DND-41 (cell line): ENCODE measurements around the gene DNM2.

Source experiments
- ATAC-seq: fragments of 200-7000 bp; cut with Tn5 transposase; 3 replicates; pipeline ENCODE4 v1.9.1; 2021; ENCODE audit warnings: low read depth; ENCODE audit not compliant: insufficient read depth
- DNase-seq: peaks from one replicate; pipeline ENCODE4 v3.0.0-alpha.2; 2020
- H2AFZ ChIP-seq: 2 replicates; pipeline ENCODE4 v1.6.0; 2012; ENCODE audit warnings: low read depth, low read length
- H3K27ac ChIP-seq: 2 replicates; pipeline ENCODE4 v1.5.1; 2012; ENCODE audit warnings: low read length, inconsistent platforms
- H3K27me3 ChIP-seq: fragments of 200-600 bp; sonication (generic); 2 replicates; pipeline ENCODE4 v1.6.0; 2012; ENCODE audit warnings: low read length, mild to moderate bottlenecking, inconsistent platforms; ENCODE audit not compliant: insufficient read depth, poor library complexity
- H3K36me3 ChIP-seq: 2 replicates; pipeline ENCODE4 v1.5.1; 2012; ENCODE audit warnings: low read length, inconsistent platforms; ENCODE audit not compliant: insufficient read depth
- H3K4me1 ChIP-seq: 2 replicates; pipeline ENCODE4 v1.5.1; 2012; ENCODE audit warnings: mild to moderate bottlenecking, low read length; ENCODE audit not compliant: insufficient read depth
- H3K4me2 ChIP-seq: 2 replicates; pipeline ENCODE4 v1.6.0; 2012; ENCODE audit warnings: mild to moderate bottlenecking, moderate library complexity, low read length, inconsistent platforms; ENCODE audit not compliant: insufficient read depth
- H3K4me3 ChIP-seq, 2 experiments: fragments of 200-600 bp in 1 of 2; shearing (Covaris generic) in 1 of 2; 2 replicates each; pipeline ENCODE4 v1.5.1; 2012 to 2016; ENCODE audit warnings: inconsistent platforms in 2 of 2, low read length in 2 of 2, mild to moderate bottlenecking in 2 of 2, low read depth in 1 of 2, moderate library complexity in 1 of 2
- H3K79me2 ChIP-seq: 2 replicates; pipeline ENCODE4 v1.6.0; 2012; ENCODE audit warnings: low read length, inconsistent platforms; ENCODE audit not compliant: insufficient read depth
- H3K9ac ChIP-seq: 2 replicates; pipeline ENCODE4 v1.6.0; 2012; ENCODE audit warnings: low read depth, mild to moderate bottlenecking, inconsistent platforms, low read length, moderate library complexity
- H3K9me3 ChIP-seq: 2 replicates; pipeline ENCODE4 v1.5.1; 2012; ENCODE audit warnings: low read length, moderate library complexity, mild to moderate bottlenecking, inconsistent platforms; ENCODE audit not compliant: insufficient read depth, severe bottlenecking
- H4K20me1 ChIP-seq: 2 replicates; pipeline ENCODE4 v1.6.0; 2012; ENCODE audit warnings: low read length; ENCODE audit not compliant: insufficient read depth
- EZH2 ChIP-seq: IDR thresholded peaks from 3 replicates; pipeline ENCODE4 v1.6.1; 2012; ENCODE audit warnings: borderline replicate concordance, low read depth, mild to moderate bottlenecking, moderate library complexity, low read length, inconsistent platforms; ENCODE audit not compliant: severe bottlenecking
- TF ChIP-seq, protein P1 (sequence below): IDR thresholded peaks from 2 replicates; pipeline ENCODE4 v1.5.1; 2012; ENCODE audit warnings: borderline replicate concordance, low read length, moderate library complexity, mild to moderate bottlenecking; ENCODE audit not compliant: poor library complexity, severe bottlenecking; ENCODE audit errors: extremely low read depth

DNM2 gene

DNA sequence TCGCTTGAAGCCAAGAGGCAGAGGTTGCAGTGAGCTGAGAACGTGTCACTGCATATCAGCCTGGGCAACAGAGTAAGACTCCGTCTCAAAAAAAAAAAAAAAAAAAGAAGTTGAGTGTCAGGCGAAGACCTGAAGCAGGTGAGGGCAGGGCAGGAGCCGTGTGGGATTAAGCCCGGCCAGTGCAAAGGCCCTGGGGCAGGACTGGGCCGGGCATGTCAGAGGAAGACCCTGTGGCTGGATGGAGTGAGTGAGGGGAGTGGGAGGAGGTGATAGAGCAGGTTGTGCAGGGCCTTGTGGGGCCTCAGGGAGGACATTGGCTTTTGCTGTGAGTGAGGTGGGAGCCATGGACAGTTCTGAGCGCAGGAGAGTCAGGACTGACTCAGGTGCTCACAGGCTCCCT is 70.3 kb downstream of the DNM2 start:
- no peak for ATAC-seq
- H3K9me3 ChIP-seq = no peaks in the 10 kb centered on the region
- no peaks in the 10 kb centered on the region for H3K79me2 ChIP-seq
- H3K4me3 ChIP-seq = no peak overlapping the region
- H3K4me2 ChIP-seq = no peak overlapping the region
- TF ChIP-seq EZH2 = no peak
- TF ChIP-seq, protein P1, sequence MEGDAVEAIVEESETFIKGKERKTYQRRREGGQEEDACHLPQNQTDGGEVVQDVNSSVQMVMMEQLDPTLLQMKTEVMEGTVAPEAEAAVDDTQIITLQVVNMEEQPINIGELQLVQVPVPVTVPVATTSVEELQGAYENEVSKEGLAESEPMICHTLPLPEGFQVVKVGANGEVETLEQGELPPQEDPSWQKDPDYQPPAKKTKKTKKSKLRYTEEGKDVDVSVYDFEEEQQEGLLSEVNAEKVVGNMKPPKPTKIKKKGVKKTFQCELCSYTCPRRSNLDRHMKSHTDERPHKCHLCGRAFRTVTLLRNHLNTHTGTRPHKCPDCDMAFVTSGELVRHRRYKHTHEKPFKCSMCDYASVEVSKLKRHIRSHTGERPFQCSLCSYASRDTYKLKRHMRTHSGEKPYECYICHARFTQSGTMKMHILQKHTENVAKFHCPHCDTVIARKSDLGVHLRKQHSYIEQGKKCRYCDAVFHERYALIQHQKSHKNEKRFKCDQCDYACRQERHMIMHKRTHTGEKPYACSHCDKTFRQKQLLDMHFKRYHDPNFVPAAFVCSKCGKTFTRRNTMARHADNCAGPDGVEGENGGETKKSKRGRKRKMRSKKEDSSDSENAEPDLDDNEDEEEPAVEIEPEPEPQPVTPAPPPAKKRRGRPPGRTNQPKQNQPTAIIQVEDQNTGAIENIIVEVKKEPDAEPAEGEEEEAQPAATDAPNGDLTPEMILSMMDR = no peak
- H3K27ac ChIP-seq = no peak overlapping the region
- H3K36me3 ChIP-seq = peaks cover 84% of the 10 kb centered on the region
- H4K20me1 ChIP-seq = 0 out of 2 replicates have a peak, but pooled peaks cover 6% of the 10 kb centered on the region
- H3K9ac ChIP-seq = no peak overlapping the region
- H2AFZ ChIP-seq = no peak overlapping the region
- H3K27me3 ChIP-seq = no peaks in the 10 kb centered on the region
- H3K4me1 ChIP-seq = no peaks in the 10 kb centered on the region
- no peak for DNase-seq

DNA sequence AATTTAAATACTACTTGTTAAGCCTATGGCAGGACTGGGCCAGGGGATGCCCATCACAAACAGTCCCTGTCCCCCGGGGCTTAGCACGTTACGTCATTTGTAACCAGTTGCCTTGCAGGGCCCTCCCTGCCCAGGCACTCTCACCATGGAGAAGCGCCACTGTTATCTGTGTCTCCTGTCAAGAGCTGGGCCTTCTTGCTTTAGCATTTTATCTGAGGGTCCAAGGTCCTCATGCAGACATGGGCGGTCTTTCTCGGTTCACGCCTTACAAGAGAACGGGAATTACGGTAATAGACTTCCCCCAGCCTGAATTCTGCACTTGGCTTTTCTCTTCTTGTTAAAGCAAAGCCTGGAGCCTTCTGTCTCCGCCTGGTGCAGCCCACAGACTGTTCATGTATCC is 72.0 kb downstream of the DNM2 start:
- TF ChIP-seq, protein P1 = no peak
- no peak for TF ChIP-seq EZH2
- Histone ChIP-seq H3K36me3 (peaks cover 86% of the 10 kb centered on the region), H3K9ac (no peak overlapping the region), H3K4me3 (no peak overlapping the region), H3K4me2 (no peak overlapping the region), H3K9me3 (no peaks in the 10 kb centered on the region), H4K20me1 (0 out of 2 replicates have a peak, but pooled peaks cover 6% of the 10 kb centered on the region), H3K27me3 (no peaks in the 10 kb centered on the region), H3K4me1 (no peaks in the 10 kb centered on the region), H3K27ac (no peak overlapping the region), H3K79me2 (no peaks in the 10 kb centered on the region), H2AFZ (no peak overlapping the region)
- ATAC-seq (no peak), DNase-seq (no peak)

DNA sequence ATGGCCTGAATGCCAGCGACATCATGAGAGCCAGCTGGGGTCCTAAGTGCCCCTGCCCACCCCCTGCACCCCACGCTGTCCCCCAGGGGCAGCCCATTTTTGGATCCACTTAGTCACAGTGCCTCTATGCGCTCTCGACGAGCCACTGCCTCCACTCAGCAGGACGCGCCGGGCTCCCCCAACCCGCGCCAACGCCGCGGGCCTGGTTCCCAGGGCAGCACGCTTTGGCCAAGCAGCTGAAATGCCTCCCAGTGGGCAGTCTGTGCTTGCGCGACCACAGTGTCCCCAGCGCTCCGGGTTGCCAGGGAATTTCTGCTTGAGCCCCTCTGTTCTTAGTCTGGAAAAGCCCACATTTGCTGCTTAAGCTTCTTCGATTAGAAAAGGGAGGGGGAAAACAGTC is 78.8 kb downstream of the DNM2 start:
- peaks cover 95% of the 10 kb centered on the region for H3K36me3 ChIP-seq
- ATAC-seq = no peak
- no peak for DNase-seq
- H3K4me2 ChIP-seq = no peak overlapping the region
- no peaks in the 10 kb centered on the region for H3K79me2 ChIP-seq
- H3K4me3 ChIP-seq = no peak overlapping the region
- TF ChIP-seq, protein P1 = no peak
- TF ChIP-seq EZH2 = no peak
- no peaks in the 10 kb centered on the region for H3K4me1 ChIP-seq
- H3K9me3 ChIP-seq = no peaks in the 10 kb centered on the region
- 0 out of 2 replicates have a peak, but pooled peaks cover 4% of the 10 kb centered on the region for H4K20me1 ChIP-seq
- no peak overlapping the region for H3K27ac ChIP-seq
- H3K9ac ChIP-seq = no peak overlapping the region
- H2AFZ ChIP-seq = no peak overlapping the region
- no peaks in the 10 kb centered on the region for H3K27me3 ChIP-seq

DNA sequence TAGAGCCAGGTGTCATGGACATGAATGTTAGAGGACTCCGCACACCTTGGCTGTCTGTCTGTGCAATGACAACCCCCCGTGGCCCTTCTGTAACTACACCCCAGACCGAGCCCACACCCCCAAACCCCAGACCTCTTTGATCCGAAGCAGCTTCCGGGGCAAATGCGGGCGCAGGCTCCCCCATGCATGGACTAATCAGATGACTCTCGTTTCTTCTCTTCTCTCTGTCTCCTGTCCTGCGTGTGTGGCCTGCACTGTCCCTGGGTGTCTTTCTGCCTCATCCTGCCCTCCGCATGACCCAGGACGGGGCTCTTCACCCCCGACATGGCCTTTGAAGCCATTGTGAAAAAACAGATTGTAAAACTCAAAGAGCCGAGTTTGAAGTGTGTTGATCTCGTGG is 79.2 kb downstream of the DNM2 start:
- Histone ChIP-seq H3K9me3 (no peaks in the 10 kb centered on the region), H3K36me3 (peaks cover 95% of the 10 kb centered on the region), H3K27ac (no peak overlapping the region), H2AFZ (no peak overlapping the region), H3K79me2 (no peaks in the 10 kb centered on the region), H3K4me2 (no peak overlapping the region), H4K20me1 (0 out of 2 replicates have a peak, but pooled peaks cover 4% of the 10 kb centered on the region), H3K9ac (no peak overlapping the region), H3K27me3 (no peaks in the 10 kb centered on the region), H3K4me3 (no peak overlapping the region), H3K4me1 (no peaks in the 10 kb centered on the region)
- TF ChIP-seq, protein P1 = no peak
- TF ChIP-seq EZH2 = no peak
- ATAC-seq = no peak
- DNase-seq = no peak
